Calu3 (cell line): ENCODE data around the gene ADRB2. TPM values are rescaled to one million over a fixed set of nuclear protein-coding genes. Genes with fewer than 3 reads are reported as not detected.

Experiments used
- BruUV-seq: library from RNA; stranded (reverse); fragments of 400-500 nt; replicated peaks from 2 replicates; lab custom pipeline; 2021; lab: Mats Ljungman, UMichigan
- CTCF ChIA-PET: fragments of 300-600 bp; sonication (Branson Sonifier 250); formaldehyde crosslinking; loops from one replicate; lab custom pipeline; 2022; ENCODE audit warnings: antibody characterized with exemption; lab: Charles Lee
- DNase-seq: peaks from one replicate; pipeline ENCODE4 v3.0.0; 2022
- H3K27ac Mint-ChIP-seq: one replicate; pipeline ENCODE4 v1.8.0; 2022; ENCODE audit warnings: mixed read lengths; ENCODE audit not compliant: unreplicated experiment
- H3K27me3 Mint-ChIP-seq: one replicate; pipeline ENCODE4 v1.8.0; 2022; ENCODE audit warnings: mixed read lengths; ENCODE audit not compliant: unreplicated experiment
- H3K36me3 Mint-ChIP-seq: one replicate; pipeline ENCODE4 v1.8.0; 2022; ENCODE audit warnings: mild to moderate bottlenecking, moderate library complexity, mixed read lengths; ENCODE audit not compliant: insufficient read depth, unreplicated experiment
- H3K4me1 Mint-ChIP-seq: one replicate; pipeline ENCODE4 v1.8.0; 2022; ENCODE audit warnings: mild to moderate bottlenecking, low read depth, mixed read lengths; ENCODE audit not compliant: unreplicated experiment
- H3K4me3 Mint-ChIP-seq: one replicate; pipeline ENCODE4 v1.8.0; 2022; ENCODE audit warnings: mild to moderate bottlenecking, low read depth, moderate library complexity, mixed read lengths; ENCODE audit not compliant: unreplicated experiment
- H3K9me3 Mint-ChIP-seq: one replicate; pipeline ENCODE4 v1.8.0; 2022; ENCODE audit warnings: low read depth, mixed read lengths; ENCODE audit not compliant: unreplicated experiment
- intact Hi-C: fragments of 100-400 bp; cut with micrococcal nuclease; formaldehyde crosslinking; loops from one replicate; pipeline ENCODE4 v1.10.0; 2022; ENCODE audit not compliant: unreplicated experiment
- total RNA-seq: library from RNA; stranded (reverse); gene quantifications from 2 replicates; pipeline ENCODE4 v1.2.3, GENCODE V29; 2022
- TF ChIP-seq, protein P1 (sequence below): fragments of 200-600 bp; IDR thresholded peaks from one replicate; pipeline ENCODE4 v1.8.0; 2022; ENCODE audit warnings: antibody characterized with exemption; ENCODE audit not compliant: unreplicated experiment

The ADRB2 gene
- total RNA-seq, 1 experiment from 2014 or later: 16.9 TPM

DNA sequence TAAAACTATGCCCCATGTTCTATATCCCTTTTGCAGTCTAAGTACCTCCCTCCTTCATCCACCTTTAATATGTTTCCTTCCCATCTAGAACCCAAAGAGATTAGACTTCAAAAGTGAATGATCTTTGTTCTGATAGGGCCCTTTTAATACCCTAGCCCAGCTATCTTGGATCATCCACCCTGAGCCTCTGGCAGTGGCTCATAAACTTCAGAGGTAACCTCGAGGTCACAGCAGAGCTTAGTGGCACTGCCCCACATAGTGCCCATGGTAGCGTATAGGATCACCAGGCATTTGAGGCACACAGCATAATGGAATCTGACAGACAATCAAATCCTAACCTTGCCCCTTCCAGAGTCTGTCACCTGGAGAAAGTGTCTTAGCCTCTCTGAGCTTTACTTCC lies 15.8 kb downstream of the ADRB2 start:
- H3K36me3 Mint-ChIP-seq: peaks cover 9% of the 10 kb centered on the region
- TF ChIP-seq, protein P1, sequence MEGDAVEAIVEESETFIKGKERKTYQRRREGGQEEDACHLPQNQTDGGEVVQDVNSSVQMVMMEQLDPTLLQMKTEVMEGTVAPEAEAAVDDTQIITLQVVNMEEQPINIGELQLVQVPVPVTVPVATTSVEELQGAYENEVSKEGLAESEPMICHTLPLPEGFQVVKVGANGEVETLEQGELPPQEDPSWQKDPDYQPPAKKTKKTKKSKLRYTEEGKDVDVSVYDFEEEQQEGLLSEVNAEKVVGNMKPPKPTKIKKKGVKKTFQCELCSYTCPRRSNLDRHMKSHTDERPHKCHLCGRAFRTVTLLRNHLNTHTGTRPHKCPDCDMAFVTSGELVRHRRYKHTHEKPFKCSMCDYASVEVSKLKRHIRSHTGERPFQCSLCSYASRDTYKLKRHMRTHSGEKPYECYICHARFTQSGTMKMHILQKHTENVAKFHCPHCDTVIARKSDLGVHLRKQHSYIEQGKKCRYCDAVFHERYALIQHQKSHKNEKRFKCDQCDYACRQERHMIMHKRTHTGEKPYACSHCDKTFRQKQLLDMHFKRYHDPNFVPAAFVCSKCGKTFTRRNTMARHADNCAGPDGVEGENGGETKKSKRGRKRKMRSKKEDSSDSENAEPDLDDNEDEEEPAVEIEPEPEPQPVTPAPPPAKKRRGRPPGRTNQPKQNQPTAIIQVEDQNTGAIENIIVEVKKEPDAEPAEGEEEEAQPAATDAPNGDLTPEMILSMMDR: no peak
- CTCF ChIA-PET: interaction anchor here (0.5 kb wide), 1 partner anchor 14 kb away, joined by 3 read pairs; no protein-coding TSS in a partner anchor
- DNase-seq: no peak
- no peaks in the 10 kb centered on the region for H3K9me3 Mint-ChIP-seq
- H3K27me3 Mint-ChIP-seq: no peaks in the 10 kb centered on the region
- peaks cover 50% of the 10 kb centered on the region for H3K4me1 Mint-ChIP-seq
- no peak overlapping the region for H3K4me3 Mint-ChIP-seq
- intact Hi-C loops: no loop called here
- no peak overlapping the region for H3K27ac Mint-ChIP-seq
- BruUV-seq: no TSS peak

DNA sequence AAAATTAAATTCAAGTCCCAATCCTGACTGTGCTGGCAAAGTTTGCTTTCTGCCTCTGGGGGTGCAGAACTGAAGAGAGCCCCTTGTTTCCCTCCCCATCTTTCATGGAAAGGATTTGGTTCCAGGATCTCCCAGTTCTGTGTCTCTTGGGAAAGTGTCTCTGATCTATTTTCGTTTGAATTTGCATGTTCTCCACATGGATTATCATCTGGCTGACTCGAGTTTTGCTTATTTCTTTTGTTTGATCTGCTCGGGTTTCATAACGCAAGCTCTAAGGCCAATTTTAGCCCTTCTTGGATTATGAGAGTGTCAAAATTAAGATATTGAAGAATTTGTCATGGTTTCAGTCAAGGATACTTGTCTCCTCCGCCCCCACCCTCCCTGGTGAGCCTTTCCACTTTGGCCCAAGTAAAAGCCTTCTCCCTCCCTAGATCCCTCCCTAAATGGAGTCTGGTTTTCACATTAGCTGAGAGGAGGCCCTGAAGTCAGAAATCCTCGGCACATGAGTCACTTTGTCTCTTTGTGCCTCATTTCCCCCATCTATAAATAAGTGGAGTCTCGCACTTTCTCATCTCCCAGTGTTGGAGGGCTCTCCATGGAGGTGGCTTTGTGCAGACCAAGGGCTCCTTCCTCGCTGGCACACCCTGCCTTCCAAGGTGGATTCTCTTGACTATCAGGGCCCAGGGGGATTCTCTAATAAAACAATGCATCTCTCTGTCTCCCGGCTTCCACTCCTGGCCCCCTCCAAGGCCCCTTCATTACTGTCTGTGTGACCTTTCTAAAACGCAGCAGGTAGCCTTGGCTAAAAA lies 17.3 kb downstream of the ADRB2 start:
- H3K36me3 Mint-ChIP-seq: peaks cover 4% of the 10 kb centered on the region
- H3K4me3 Mint-ChIP-seq: no peak overlapping the region
- peaks cover 58% of the 10 kb centered on the region for H3K4me1 Mint-ChIP-seq
- H3K27ac Mint-ChIP-seq: no peak overlapping the region
- DNase-seq: no peak
- no TSS peak for BruUV-seq
- TF ChIP-seq, protein P1: no peak
- no peaks in the 10 kb centered on the region for H3K27me3 Mint-ChIP-seq
- intact Hi-C loops: no loop called here
- CTCF ChIA-PET: interaction anchor here (0.7 kb wide), 1 partner anchor 113 kb away, joined by 3 read pairs; no protein-coding TSS in a partner anchor
- H3K9me3 Mint-ChIP-seq: peaks cover 4% of the 10 kb centered on the region

DNA sequence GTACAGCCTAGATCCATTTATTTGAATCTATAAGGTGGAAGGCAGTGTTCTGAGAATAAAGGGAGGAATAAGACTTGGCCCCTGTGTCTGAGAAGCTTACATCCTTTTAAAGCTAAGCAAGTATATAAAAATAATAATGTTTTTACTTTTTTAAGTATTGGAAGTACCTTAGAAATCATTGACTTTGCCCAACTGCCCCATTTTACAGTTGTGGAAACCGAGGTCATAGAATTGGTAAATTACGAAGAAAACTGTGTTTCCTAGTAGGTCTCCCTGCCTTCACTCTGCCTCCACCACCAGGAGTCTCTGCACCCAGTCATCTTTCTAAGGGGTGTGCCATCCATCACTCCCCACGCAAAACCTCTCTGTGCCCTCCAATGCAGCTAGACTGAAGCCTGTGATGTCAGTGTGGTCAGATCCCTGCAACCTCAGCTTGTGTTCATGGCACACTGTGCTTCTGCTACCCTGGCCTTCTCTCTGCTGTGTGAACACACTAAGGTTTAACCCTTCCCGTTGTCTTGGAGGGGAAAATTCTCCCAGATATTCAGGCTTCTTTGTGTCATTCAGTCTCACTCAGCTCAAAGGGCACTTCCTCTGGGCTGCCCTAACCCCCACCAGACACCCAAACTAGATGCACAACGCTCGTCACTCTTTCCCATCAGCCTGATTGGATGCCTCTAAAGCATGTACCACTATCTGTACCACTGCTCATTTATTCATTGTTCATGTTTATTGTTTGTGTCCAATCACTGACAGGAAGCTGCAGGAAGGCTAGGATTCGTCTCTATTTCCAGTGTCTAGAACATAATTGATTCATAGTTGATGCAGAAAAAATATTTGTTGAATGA lies 18.2 kb downstream of the ADRB2 start:
- no peaks in the 10 kb centered on the region for H3K27me3 Mint-ChIP-seq
- no peak overlapping the region for H3K4me3 Mint-ChIP-seq
- H3K4me1 Mint-ChIP-seq: peaks cover 57% of the 10 kb centered on the region
- DNase-seq: no peak
- H3K27ac Mint-ChIP-seq: no peak overlapping the region
- peaks cover 4% of the 10 kb centered on the region for H3K36me3 Mint-ChIP-seq
- intact Hi-C loops: no loop called here
- CTCF ChIA-PET: interaction anchor here (0.7 to 1.6 kb wide), 3 partner anchors 13 to 112 kb away, joined by 3 to 5 read pairs (median 3); no protein-coding TSS in a partner anchor
- TF ChIP-seq, protein P1: no peak
- BruUV-seq: no TSS peak
- H3K9me3 Mint-ChIP-seq: peaks cover 4% of the 10 kb centered on the region

DNA sequence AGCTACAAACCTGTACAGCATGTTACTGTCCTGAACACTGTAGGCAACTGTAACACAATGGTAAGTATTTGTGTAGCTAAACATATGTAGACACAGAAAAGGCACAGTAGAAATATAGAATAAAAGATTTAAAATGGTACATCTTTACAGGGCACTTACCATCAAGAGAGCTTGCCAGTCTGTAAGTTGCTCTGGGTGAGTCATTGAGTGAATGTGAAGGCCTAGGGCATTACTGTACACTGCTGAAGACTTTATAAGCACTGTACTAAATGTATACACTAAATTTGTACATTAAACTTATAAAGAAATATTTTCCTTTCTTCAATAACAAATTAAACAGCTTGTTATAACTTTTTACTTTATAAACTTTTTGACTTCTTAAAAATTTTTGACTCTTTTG lies 20.5 kb downstream of the ADRB2 start:
- TF ChIP-seq, protein P1: no peak
- intact Hi-C loops: no loop called here
- H3K27ac Mint-ChIP-seq: no peak overlapping the region
- H3K36me3 Mint-ChIP-seq: peaks cover 4% of the 10 kb centered on the region
- peaks cover 41% of the 10 kb centered on the region for H3K4me1 Mint-ChIP-seq
- H3K4me3 Mint-ChIP-seq: no peak overlapping the region
- CTCF ChIA-PET: no interaction called here
- peaks cover 4% of the 10 kb centered on the region for H3K9me3 Mint-ChIP-seq
- H3K27me3 Mint-ChIP-seq: no peaks in the 10 kb centered on the region
- BruUV-seq: no TSS peak
- no peak for DNase-seq
